H9 (cell line): ENCODE results near the gene ICAM4. TPM values are rescaled to one million over a fixed set of nuclear protein-coding genes. Genes with fewer than 3 reads are reported as not detected.

Experiments
- DNase-seq: peaks from one replicate; pipeline ENCODE4 v3.0.0-alpha.2; 2017
- H2AFZ ChIP-seq: one replicate; pipeline ENCODE4 v1.6.1; 2013; ENCODE audit warnings: mild to moderate bottlenecking, low read length, control low read depth, moderate library complexity
- H2AK5ac ChIP-seq: 2 replicates; pipeline ENCODE4 v1.6.1; 2013; ENCODE audit warnings: low read length, control low read depth, mixed read lengths; ENCODE audit not compliant: insufficient read length
- H2BK120ac ChIP-seq: one replicate; pipeline ENCODE4 v1.6.1; 2013; ENCODE audit warnings: low read depth, mild to moderate bottlenecking, low read length, control low read depth, inconsistent platforms; ENCODE audit not compliant: poor library complexity, severe bottlenecking
- H2BK12ac ChIP-seq: 2 replicates; pipeline ENCODE4 v1.6.1; 2013; ENCODE audit warnings: low read length, control low read depth, mixed read lengths, low read depth; ENCODE audit not compliant: insufficient read length
- H2BK15ac ChIP-seq: 2 replicates; pipeline ENCODE4 v1.6.1; 2013; ENCODE audit warnings: low read depth, low read length, control low read depth
- H2BK20ac ChIP-seq: one replicate; pipeline ENCODE4 v1.6.1; 2013; ENCODE audit warnings: low read depth, mild to moderate bottlenecking, low read length, control low read depth, inconsistent platforms; ENCODE audit not compliant: poor library complexity, severe bottlenecking
- H2BK5ac ChIP-seq: 2 replicates; pipeline ENCODE4 v1.6.1; 2013; ENCODE audit warnings: low read length, control low read depth, mixed read lengths; ENCODE audit not compliant: insufficient read length
- H3K14ac ChIP-seq: 2 replicates; pipeline ENCODE4 v1.6.1; 2013; ENCODE audit warnings: low read length, control low read depth; ENCODE audit not compliant: insufficient read depth
- H3K18ac ChIP-seq: 2 replicates; pipeline ENCODE4 v1.6.1; 2013; ENCODE audit warnings: low read depth, mild to moderate bottlenecking, mixed read lengths, low read length, control low read depth; ENCODE audit not compliant: insufficient read length
- H3K23ac ChIP-seq: 2 replicates; pipeline ENCODE4 v1.6.1; 2013; ENCODE audit warnings: low read length, control low read depth, mixed read lengths, low read depth; ENCODE audit not compliant: insufficient read length
- H3K23me2 ChIP-seq: 2 replicates; pipeline ENCODE4 v1.6.1; 2013; ENCODE audit warnings: low read depth, mild to moderate bottlenecking, mixed read lengths, low read length, control low read depth; ENCODE audit not compliant: insufficient read length, poor library complexity, severe bottlenecking
- H3K27ac ChIP-seq: 2 replicates; pipeline ENCODE4 v1.5.1; 2013; ENCODE audit warnings: low read length, control low read depth, mixed read lengths, low read depth; ENCODE audit not compliant: insufficient read length
- H3K27me3 ChIP-seq: 2 replicates; pipeline ENCODE4 v1.6.1; 2013; ENCODE audit warnings: low read length, control low read depth, inconsistent platforms; ENCODE audit not compliant: insufficient read depth
- H3K4ac ChIP-seq: 2 replicates; pipeline ENCODE4 v1.6.1; 2013; ENCODE audit warnings: low read depth, mild to moderate bottlenecking, control low read depth, inconsistent platforms, low read length, moderate library complexity
- H3K4me1 ChIP-seq: 2 replicates; pipeline ENCODE4 v1.6.1; 2013; ENCODE audit warnings: low read length, control low read depth, inconsistent platforms; ENCODE audit not compliant: insufficient read depth
- H3K4me2 ChIP-seq: 2 replicates; pipeline ENCODE4 v1.6.1; 2013; ENCODE audit warnings: low read length, control low read depth, mixed read lengths; ENCODE audit not compliant: insufficient read length, insufficient read depth
- H3K56ac ChIP-seq: 2 replicates; pipeline ENCODE4 v1.6.1; 2013; ENCODE audit warnings: low read depth, mild to moderate bottlenecking, mixed read lengths, low read length, control low read depth; ENCODE audit not compliant: insufficient read length
- H3K79me1 ChIP-seq: 2 replicates; pipeline ENCODE4 v1.6.1; 2013; ENCODE audit warnings: low read depth, mild to moderate bottlenecking, moderate library complexity, low read length, control low read depth, inconsistent platforms; ENCODE audit not compliant: insufficient read depth, poor library complexity, severe bottlenecking
- H3K79me2 ChIP-seq: 2 replicates; pipeline ENCODE4 v1.6.1; 2013; ENCODE audit warnings: low read length, control low read depth, inconsistent platforms; ENCODE audit not compliant: insufficient read depth
- H3K9ac ChIP-seq: 2 replicates; pipeline ENCODE4 v1.6.1; 2013; ENCODE audit warnings: low read length, control low read depth, mixed read lengths; ENCODE audit not compliant: insufficient read length; ENCODE audit errors: extremely low read depth
- H3K9me3 ChIP-seq: one replicate; pipeline ENCODE4 v1.6.1; 2013; ENCODE audit warnings: low read depth, low read length, inconsistent platforms; ENCODE audit not compliant: control insufficient read depth
- H3T11ph ChIP-seq: one replicate; pipeline ENCODE4 v1.6.1; 2013; ENCODE audit warnings: mild to moderate bottlenecking, low read length, control low read depth, inconsistent platforms
- H4K20me1 ChIP-seq: one replicate; pipeline ENCODE4 v1.6.1; 2013; ENCODE audit not compliant: control insufficient read depth, insufficient read length, insufficient read depth
- H4K5ac ChIP-seq: 2 replicates; pipeline ENCODE4 v1.6.1; 2013; ENCODE audit warnings: low read depth, mild to moderate bottlenecking, mixed read lengths, low read length, control low read depth; ENCODE audit not compliant: insufficient read length
- H4K8ac ChIP-seq: replicated peaks from 2 replicates; pipeline ENCODE4 v1.6.1; 2013; ENCODE audit warnings: low read length, control low read depth, mixed read lengths, low read depth; ENCODE audit not compliant: insufficient read length
- H4K91ac ChIP-seq: 2 replicates; pipeline ENCODE4 v1.6.1; 2013; ENCODE audit warnings: low read depth, mild to moderate bottlenecking, moderate library complexity, mixed read lengths, low read length, control low read depth; ENCODE audit not compliant: insufficient read length
- H3K27ac Mint-ChIP-seq, 3 experiments: 2 replicates in 2 of 3; 3 replicates in 1 of 3; pipeline ENCODE4 v1.8.0; 2020 to 2021; ENCODE audit warnings: mixed read lengths in 3 of 3, mild to moderate bottlenecking in 1 of 3, moderate library complexity in 1 of 3
- H3K27me3 Mint-ChIP-seq: 2 replicates; pipeline ENCODE4 v1.8.0; 2021; ENCODE audit warnings: low read depth, mild to moderate bottlenecking, moderate library complexity, mixed read lengths
- H3K36me3 Mint-ChIP-seq, 3 experiments: 2 replicates in 2 of 3; 3 replicates in 1 of 3; pipeline ENCODE4 v1.8.0; 2020 to 2021; ENCODE audit warnings: low read depth in 3 of 3, mixed read lengths in 3 of 3; ENCODE audit not compliant: insufficient read depth in 1 of 3
- H3K4me1 Mint-ChIP-seq, 2 experiments: 2 replicates each; pipeline ENCODE4 v1.8.0; 2020; ENCODE audit warnings: mixed read lengths in 2 of 2
- H3K4me3 Mint-ChIP-seq, 2 experiments: 2 replicates in 1 of 2; 3 replicates in 1 of 2; pipeline ENCODE4 v1.8.0; 2020 to 2021; ENCODE audit warnings: mild to moderate bottlenecking in 2 of 2, mixed read lengths in 2 of 2, moderate library complexity in 1 of 2
- H3K9me3 Mint-ChIP-seq, 2 experiments: 2 replicates in 1 of 2; 3 replicates in 1 of 2; pipeline ENCODE4 v1.8.0; 2020; ENCODE audit warnings: mild to moderate bottlenecking in 2 of 2, mixed read lengths in 2 of 2, moderate library complexity in 1 of 2
- CTCF ChIP-seq: fragments of 200-600 bp; sonication (generic); conservative IDR thresholded peaks from 3 replicates; pipeline ENCODE4 v1.8.0; 2021; ENCODE audit warnings: antibody characterized with exemption, mild to moderate bottlenecking
- WGBS: extraction: QIAGEN DNeasy Blood & Tissue Kit; methylation state at CpG from one replicate; pipeline ENCODE4 v1.1.7; 2013; ENCODE audit warnings: missing lambda C conversion rate, low lambda C conversion rate, mixed read lengths; ENCODE audit not compliant: insufficient read length; ENCODE audit errors: extremely low coverage; 5-methylcytosine and 5-hydroxymethylcytosine counted together
- total RNA-seq: library from RNA; stranded (reverse); gene quantifications from 2 replicates; pipeline ENCODE4 v1.2.1, GENCODE V29; 2021

The ICAM4 gene
- total RNA-seq, 1 experiment from 2014 or later, result 1.1 TPM

GRCh38 chr19:10325732-10326131 is 39.0 kb downstream of the ICAM4 start:
- H2BK15ac ChIP-seq, result no peak overlapping the region
- H3K27ac Mint-ChIP-seq, result no peak overlapping the region

More at GRCh38 chr19:10325732-10326131, 39.0 kb downstream of the ICAM4 start:
- H4K8ac ChIP-seq, result no peak overlapping the region
- H3K27me3 ChIP-seq, result no peaks in the 10 kb centered on the region
- H3K23ac ChIP-seq, result no peak overlapping the region
- no peaks in the 10 kb centered on the region for H3K4me1 Mint-ChIP-seq
- no peak overlapping the region for H3K56ac ChIP-seq
- no peak overlapping the region for H3K27ac ChIP-seq
- H3K14ac ChIP-seq, result no peak overlapping the region
- H3K79me1 ChIP-seq, result no peaks in the 10 kb centered on the region
- no peak overlapping the region for H2BK20ac ChIP-seq
- H3K9me3 ChIP-seq, result no peaks in the 10 kb centered on the region
- TF ChIP-seq CTCF, result no peak
- no peak overlapping the region for H2BK12ac ChIP-seq
- no peak overlapping the region for H2BK5ac ChIP-seq
- no CpG with 5 or more reads among the region's 8 CpGs for WGBS
- no peak overlapping the region for H4K5ac ChIP-seq
- H2AK5ac ChIP-seq, result no peak overlapping the region
- no peak overlapping the region for H3K4me3 Mint-ChIP-seq
- no peak overlapping the region for H4K91ac ChIP-seq
- H2BK120ac ChIP-seq, result no peak overlapping the region
- no peak overlapping the region for H3K18ac ChIP-seq
- H3K4me2 ChIP-seq, result no peak overlapping the region
- no peaks in the 10 kb centered on the region for H3K23me2 ChIP-seq
- H3K79me2 ChIP-seq, result no peaks in the 10 kb centered on the region
- no peaks in the 10 kb centered on the region for H3K27me3 Mint-ChIP-seq
- H3T11ph ChIP-seq, result no peak overlapping the region
- H2AFZ ChIP-seq, result no peak overlapping the region
- no peak overlapping the region for H3K9ac ChIP-seq
- no peaks in the 10 kb centered on the region for H4K20me1 ChIP-seq
- H3K9me3 Mint-ChIP-seq, result no peaks in the 10 kb centered on the region; a peak in 1 of 5 replicates
- H3K4me1 ChIP-seq, result no peaks in the 10 kb centered on the region
- DNase-seq, result no peak
- peaks cover 25 to 74% (median 69%) of the 10 kb centered on the region in 3 experiments for H3K36me3 Mint-ChIP-seq
- H3K4ac ChIP-seq, result no peak overlapping the region
